Fibroblast of the aortic adventitia (primary cell): ENCODE results near the gene DZIP1. TPM values are rescaled to one million over a fixed set of nuclear protein-coding genes. Genes with fewer than 3 reads are reported as not detected.
"Not testable (repeated sequence)": the region's sequence is repeated elsewhere in the genome, so short reads cannot be mapped to it uniquely, and the experiment has no call there.

Experiments
- DNase-seq: peaks from one replicate; pipeline ENCODE4 v3.0.0-alpha.2; 2010; ENCODE audit warnings: low read depth
- H3K4me3 ChIP-seq: 2 replicates; pipeline ENCODE4 v1.5.1; 2011; ENCODE audit warnings: low read depth, mild to moderate bottlenecking, control low read depth, low read length, moderate library complexity
- total RNA-seq: library from RNA; depleted of rRNA; stranded (reverse); fragments of >200 nt; gene quantifications from 2 replicates; pipeline ENCODE4 v1.2.3, GENCODE V29; 2012; ENCODE audit warnings: low replicate concordance
- TF ChIP-seq, protein P1 (sequence below): IDR thresholded peaks from 2 replicates; pipeline ENCODE4 v1.5.1; 2011; ENCODE audit warnings: mild to moderate bottlenecking, low read length, control low read depth, inconsistent platforms; ENCODE audit not compliant: insufficient read depth

DZIP1 gene
- total RNA-seq, 1 donor, result 37.3 TPM

DNA sequence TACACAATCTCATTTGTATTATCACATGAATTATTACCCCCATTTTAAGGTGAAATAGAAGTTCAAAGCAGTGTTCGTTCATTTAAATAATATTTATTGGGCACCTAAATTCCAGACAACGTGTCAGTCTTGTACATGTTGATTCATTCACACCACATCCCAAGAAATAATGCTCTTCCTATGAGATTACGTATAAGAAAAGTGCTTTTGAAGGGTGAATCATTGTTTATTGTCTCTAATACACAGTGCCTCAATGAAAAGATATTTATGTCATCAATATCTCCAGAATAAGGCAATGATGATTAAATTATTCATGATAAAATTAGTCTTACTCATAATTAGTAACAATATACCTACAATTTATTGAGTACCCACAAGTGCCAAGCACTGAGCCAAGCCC is 56.4 kb downstream of the DZIP1 start:
- no peak overlapping the region for H3K4me3 ChIP-seq
- TF ChIP-seq, protein P1, sequence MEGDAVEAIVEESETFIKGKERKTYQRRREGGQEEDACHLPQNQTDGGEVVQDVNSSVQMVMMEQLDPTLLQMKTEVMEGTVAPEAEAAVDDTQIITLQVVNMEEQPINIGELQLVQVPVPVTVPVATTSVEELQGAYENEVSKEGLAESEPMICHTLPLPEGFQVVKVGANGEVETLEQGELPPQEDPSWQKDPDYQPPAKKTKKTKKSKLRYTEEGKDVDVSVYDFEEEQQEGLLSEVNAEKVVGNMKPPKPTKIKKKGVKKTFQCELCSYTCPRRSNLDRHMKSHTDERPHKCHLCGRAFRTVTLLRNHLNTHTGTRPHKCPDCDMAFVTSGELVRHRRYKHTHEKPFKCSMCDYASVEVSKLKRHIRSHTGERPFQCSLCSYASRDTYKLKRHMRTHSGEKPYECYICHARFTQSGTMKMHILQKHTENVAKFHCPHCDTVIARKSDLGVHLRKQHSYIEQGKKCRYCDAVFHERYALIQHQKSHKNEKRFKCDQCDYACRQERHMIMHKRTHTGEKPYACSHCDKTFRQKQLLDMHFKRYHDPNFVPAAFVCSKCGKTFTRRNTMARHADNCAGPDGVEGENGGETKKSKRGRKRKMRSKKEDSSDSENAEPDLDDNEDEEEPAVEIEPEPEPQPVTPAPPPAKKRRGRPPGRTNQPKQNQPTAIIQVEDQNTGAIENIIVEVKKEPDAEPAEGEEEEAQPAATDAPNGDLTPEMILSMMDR, result no peak
- DNase-seq, result no peak

DNA sequence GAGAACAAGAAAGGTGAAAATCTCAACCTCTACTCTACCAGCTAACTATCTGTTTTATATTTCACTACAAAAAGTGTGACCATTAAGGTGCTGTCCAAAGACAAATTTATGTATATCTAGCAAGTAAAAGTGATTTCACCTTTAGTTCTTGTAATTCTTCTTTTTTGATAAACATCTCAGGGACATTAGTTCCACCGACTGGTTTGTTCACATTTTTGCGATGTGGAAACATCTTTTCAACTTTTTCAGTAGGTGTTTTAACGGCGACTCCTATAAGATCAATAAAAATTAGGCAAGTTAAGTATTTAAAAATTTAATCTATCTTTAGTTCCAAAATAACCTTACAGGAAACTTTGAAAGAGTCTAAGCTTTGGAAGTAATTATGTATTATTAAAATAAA is 58.6 kb downstream of the DZIP1 start:
- TF ChIP-seq, protein P1, result no peak
- no peak for DNase-seq

DNA sequence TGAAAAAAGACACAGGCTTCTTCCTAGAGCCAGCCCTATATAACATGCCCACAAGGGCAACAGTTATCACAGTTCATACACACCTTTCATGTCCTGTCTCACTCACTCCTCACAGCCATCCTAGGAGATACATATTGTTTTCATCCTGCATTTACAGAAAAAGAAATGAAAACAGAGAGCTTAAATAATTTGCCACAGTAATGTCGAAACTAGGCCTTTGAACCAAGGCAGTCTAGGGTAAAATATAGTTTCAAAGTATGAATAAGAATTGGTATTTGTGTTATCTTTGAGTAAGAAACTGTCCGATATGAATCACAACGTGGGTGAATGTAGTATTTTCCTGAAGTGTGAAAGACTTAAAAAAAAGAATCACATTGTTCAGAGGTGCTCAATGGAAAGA is 65.2 kb downstream of the DZIP1 start:
- no peak overlapping the region for H3K4me3 ChIP-seq
- no peak for DNase-seq
- TF ChIP-seq, protein P1, result no peak

More for the DNA sequence above, 58.6 kb downstream of the DZIP1 start:
- H3K4me3 ChIP-seq, result no peak overlapping the region

DNA sequence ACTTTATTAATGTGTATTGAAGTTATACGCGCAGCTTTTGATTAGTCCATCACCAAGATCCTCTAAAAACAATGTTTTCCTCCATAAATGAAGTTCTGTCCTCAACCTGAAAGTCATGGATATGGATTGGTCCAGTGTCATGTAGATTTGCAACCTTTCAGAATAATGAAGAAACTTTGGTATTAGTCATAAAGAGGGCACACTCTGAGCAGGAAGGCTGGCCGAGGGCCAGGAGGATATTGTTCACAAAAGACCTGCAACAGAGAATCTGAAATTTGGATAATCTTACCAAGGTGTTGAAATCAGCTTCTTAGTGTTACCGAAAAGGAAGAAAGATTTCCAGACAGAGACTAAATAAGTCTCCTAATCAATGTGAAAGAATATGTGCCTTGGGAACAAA is 71.3 kb downstream of the DZIP1 start:
- H3K4me3 ChIP-seq, result no peak overlapping the region
- TF ChIP-seq, protein P1, result no peak
- DNase-seq, result peak; percentile 38

DNA sequence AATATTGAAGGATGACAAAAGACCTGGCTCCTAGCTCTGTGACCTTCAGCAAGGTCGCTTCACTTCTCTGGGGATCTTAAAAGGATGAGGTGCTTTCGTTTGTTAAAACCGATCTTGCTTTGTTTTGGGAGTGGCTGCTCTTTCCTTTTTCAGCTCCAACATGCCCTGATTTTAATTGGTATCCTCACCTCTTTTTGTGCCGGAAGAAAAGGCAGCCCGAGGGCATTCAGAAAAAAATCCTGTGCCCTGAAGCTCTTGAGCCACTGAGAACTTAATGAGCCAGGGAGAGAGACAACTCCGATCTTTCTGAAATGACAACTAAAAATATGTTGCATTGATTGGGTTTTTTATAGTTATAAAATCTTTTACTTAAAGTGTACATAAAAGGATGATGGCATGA is 72.6 kb downstream of the DZIP1 start:
- H3K4me3 ChIP-seq, result no peak overlapping the region
- TF ChIP-seq, protein P1, result no peak
- no peak for DNase-seq

DNA sequence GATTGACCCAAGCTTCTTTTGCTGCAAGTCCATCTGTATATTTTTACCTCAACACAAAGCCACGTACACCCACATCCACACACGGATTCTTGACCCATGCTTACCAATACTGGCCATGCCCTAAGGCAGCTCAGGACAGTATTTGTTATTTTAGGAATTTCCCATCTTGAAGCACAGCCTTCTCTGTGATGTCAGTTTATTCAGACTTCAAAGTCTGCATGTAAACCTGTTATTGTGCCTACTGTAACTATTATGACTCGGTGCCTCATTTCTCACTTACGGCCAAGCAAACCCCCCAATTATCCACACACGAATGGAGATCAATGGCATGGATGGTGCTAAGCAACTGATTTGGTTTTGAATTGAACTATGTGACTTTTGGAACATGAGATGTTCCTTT is 74.5 kb downstream of the DZIP1 start:
- no peak for DNase-seq
- TF ChIP-seq, protein P1, result no peak
- H3K4me3 ChIP-seq, result no peak overlapping the region

DNA sequence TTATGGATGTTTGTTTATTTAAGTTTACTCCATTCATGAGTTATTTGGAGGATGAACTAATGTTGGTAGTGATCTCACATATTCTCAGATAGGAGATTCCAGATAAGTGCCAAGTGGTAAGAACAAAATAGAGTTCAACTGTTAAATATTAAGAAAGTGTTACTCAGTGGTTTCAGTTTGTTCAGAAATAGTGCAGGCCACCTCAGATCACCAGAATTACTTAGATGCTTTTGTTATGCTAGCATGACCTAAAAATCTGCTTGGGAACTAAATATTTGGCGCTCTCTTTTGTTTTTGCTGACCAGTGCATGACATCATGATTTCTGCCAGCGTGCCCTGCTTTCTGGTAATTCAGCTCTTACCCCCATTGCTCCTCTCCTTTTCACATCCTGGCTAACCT is 76.4 kb downstream of the DZIP1 start:
- TF ChIP-seq, protein P1, result no peak
- peak; percentile 17 for DNase-seq

DNA sequence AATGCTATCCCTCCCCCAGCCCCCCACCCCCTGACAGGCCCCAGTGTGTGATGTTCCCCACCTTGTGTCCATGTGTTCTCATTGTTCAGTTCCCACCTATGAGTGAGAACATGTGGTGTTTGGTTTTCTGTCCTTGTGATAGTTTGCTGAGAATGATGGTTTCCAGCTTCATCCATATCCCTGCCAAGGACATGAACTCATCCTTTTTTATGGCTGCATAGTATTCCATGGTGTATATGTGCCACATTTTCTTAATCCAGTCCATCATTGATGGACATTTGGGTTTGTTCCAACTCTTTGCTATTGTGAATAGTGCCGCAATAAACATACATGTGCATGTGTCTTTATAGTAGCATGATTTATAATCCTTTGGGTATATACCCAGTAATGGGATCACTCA is 78.7 kb downstream of the DZIP1 start:
- not testable (repeated sequence) for DNase-seq

More for the DNA sequence above, 76.4 kb downstream of the DZIP1 start:
- H3K4me3 ChIP-seq, result no peak overlapping the region

More for the DNA sequence above, 78.7 kb downstream of the DZIP1 start:
- H3K4me3 ChIP-seq, result not testable (repeated sequence)
